GM19468 (cell line): ENCODE results near the gene SAA2.
"Not testable (repeated sequence)": the region's sequence is repeated elsewhere in the genome, so short reads cannot be mapped to it uniquely, and the experiment has no call there.

Source experiments
- ATAC-seq: cut with Tn5 transposase; IDR thresholded peaks from one replicate; pipeline ENCODE4 v1.9.1; 2021; ENCODE audit warnings: mild to moderate bottlenecking, moderate library complexity, moderate number of reproducible peaks; ENCODE audit not compliant: unreplicated experiment; ENCODE audit errors: extremely low read depth

Gene SAA2

GRCh38 chr11:18248561-18248960, at the start of gene SAA2:
SAA2 (minus strand) TSS chr11:18248668; CDS start chr11:18248011, 657 bp downstream.
- no peak for ATAC-seq

GRCh38 chr11:18295316-18295715, 46.8 kb upstream of the SAA2 start:
- ATAC-seq, result no peak

- no peak for ATAC-seq
Observed at GRCh38 chr11:18294862-18295261, 46.4 kb upstream of the SAA2 start.

- no peak for ATAC-seq
Observed at GRCh38 chr11:18288911-18289310, 40.4 kb upstream of the SAA2 start.

- ATAC-seq, result no peak
Observed at GRCh38 chr11:18285841-18286240, 37.4 kb upstream of the SAA2 start.

GRCh38 chr11:18282626-18283025, 34.2 kb upstream of the SAA2 start:
- no peak for ATAC-seq

- peak; percentile 76 for ATAC-seq
Observed at GRCh38 chr11:18280438-18281045, 32.1 kb upstream of the SAA2 start.

DNA sequence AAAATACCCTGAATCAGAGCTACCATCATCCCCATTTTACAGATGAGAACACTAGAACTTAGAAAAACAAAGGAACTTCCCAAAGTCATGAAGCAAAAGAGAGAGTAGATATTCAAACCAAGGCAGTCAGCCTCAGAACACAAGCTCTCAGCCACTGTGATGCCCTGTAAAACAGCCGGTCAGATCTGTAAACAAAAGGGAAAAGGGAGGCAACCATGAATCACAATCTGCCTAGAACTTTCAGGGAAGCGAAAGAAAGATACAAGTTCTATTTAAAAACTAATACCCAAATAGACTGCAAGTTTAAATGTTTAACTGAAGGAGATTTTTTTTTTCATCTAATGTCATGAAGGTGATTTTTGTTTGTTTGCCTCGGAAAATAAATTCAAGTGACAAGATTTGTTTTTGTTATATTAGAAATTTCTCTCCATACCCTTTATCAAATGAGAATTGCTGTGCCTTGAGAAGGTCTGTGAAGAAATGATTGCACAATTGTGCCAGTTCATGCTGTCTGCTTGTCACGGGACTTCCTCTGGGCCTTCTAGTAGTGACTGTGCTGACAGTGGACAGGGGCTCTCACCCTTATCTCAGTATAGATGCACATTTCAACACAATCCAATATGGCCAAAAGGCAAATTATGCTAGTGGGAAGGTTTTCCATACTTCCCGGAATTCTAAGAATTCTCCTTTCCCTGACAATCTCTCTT, 29.2 kb upstream of the SAA2 start:
- ATAC-seq, result no peak

GRCh38 chr11:18271206-18271605, 22.7 kb upstream of the SAA2 start:
- no peak for ATAC-seq

- no peak for ATAC-seq
Observed at GRCh38 chr11:18270102-18270501, 21.6 kb upstream of the SAA2 start.

DNA sequence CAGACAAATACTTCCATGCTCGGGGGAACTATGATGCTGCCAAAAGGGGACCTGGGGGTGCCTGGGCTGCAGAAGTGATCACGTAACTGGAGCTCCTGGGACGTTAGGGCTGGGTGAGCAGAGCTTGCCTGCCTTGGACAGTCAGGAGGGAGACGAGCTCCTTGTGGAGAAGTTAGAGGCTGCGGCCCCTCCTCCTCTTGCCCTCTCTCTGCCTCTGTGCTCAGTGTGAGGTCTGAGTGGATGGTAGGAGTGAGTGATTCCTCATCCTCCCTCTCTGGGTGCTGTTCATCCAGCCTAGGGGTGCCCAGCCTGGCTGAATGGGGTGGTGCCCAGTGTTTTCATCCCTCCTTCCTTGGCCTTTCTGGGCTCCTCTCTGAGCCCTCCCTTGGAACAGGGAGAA, 20.8 kb upstream of the SAA2 start:
- ATAC-seq, result not testable (repeated sequence)

DNA sequence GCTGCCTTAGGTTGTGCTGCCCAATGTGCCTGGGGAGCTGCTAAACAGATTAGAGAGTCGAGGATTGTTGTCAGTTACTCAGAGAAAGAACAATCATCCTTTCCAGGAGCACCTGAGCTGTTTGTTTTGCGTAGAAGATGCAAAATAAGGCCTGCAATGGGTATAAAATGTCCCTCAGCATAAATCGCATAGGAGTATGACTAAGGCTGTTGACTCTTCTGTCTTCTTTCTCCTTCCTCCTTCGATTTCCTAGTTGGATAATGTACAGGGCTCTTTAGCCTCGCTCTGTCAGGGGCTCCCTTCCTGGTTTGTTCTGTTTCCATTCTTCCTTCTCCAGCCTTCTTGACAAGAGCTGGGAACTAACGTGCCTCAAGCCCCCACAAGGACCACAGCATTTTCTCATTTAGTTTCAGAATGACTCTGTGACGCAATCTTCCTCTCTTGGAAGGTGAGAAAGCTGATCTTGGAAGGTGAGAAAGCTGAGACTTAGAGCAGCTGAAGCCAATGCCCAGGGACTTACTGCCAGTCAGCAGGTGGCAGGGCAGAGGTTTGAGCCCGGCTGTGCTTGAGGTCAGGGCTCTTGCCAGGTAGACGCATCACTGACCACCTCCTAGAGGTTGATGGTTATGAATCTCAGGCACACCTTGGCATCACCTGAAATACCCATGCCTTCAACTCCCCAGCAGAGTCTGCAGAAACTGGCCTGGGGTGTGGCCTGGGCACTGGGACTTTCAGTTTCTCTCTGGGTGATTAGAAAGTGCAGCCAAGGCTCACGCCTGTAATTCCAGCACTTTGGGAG, 19.1 kb upstream of the SAA2 start:
- not testable (repeated sequence) for ATAC-seq

DNA sequence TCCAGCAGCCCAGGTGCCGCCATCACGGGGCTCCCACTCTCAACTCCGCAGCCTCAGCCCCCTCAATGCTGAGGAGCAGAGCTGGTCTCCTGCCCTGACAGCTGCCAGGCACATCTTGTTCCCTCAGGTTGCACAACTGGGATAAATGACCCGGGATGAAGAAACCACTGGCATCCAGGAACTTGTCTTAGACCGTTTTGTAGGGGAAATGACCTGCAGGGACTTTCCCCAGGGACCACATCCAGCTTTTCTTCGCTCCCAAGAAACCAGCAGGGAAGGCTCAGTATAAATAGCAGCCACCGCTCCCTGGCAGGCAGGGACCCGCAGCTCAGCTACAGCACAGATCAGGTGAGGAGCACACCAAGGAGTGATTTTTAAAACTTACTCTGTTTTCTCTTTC, 17.5 kb upstream of the SAA2 start, which contains the start of gene SAA1:
Gene SAA1, plus strand, starts transcription at position 316 of the 400 bp plus-strand sequence. CDS start 624 bp downstream, outside the sequence.
- ATAC-seq, result no peak

DNA sequence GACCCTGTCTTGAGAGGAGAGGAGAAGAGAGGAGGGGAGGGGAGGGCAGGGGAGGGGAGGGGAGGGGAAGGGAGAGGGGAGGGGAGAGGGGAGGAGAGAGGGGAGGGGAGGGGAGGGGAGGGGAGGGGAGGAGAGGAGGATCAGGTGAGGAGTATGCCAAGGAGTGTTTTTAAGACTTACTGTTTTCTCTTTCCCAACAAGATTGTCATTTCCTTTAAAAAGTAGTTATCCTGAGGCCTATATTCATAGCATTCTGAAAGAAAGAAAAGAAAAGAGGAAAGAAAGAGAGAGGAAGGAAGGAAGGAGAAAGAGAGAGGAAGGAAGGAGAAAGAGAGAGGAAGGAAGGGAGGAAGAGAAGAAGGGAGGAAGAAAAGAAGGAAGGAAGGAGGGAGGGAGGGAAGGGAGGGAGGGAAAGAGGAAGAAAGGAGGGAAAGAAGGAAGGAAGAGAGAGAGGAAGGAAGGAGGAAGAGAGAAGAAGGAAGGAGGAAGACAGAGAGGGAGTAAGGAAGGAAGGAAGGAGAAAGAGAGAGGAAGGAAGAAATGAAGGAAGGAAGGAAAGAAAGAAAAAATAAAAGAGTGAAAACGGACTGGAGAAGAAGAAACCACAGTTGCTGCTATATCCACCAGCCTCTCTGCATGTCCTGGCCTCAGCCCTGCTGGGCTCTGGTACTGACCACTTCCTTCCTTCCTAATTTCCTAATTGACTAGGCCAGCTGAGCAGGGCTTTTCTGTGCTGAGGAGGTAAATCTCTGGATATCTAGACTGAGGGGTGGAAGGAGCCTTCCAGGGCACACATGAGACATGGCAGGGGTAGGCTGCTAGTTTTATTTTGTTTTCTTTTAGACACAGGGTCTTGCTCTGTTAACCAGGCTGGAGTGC, 16.4 kb upstream of the SAA2 start:
- no peak for ATAC-seq

DNA sequence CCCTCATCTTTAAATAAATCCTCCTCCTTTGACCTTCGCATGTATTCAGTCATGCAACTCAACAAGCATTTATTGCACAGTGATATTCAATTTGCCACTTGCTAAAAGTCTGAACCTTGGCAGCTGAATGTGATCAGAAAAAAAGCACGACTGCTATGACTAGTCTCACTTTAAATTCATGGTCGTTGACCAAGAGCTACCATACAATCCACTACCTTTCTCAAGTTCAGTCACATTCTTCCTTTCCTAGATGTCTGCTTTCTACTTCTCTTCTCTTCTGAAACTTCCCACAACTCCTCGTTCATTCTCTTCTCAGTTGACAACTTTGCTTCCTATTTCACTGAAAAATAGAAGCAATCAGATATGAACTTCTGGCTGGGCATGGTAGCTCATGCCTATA, 15.6 kb upstream of the SAA2 start:
- ATAC-seq, result peak; percentile 30

GRCh38 chr11:18262681-18263350, 14.3 kb upstream of the SAA2 start:
- ATAC-seq, result not testable (repeated sequence)

GRCh38 chr11:18261721-18262120, 13.3 kb upstream of the SAA2 start:
- no peak for ATAC-seq

GRCh38 chr11:18259259-18259658, 10.8 kb upstream of the SAA2 start:
- no peak for ATAC-seq

DNA sequence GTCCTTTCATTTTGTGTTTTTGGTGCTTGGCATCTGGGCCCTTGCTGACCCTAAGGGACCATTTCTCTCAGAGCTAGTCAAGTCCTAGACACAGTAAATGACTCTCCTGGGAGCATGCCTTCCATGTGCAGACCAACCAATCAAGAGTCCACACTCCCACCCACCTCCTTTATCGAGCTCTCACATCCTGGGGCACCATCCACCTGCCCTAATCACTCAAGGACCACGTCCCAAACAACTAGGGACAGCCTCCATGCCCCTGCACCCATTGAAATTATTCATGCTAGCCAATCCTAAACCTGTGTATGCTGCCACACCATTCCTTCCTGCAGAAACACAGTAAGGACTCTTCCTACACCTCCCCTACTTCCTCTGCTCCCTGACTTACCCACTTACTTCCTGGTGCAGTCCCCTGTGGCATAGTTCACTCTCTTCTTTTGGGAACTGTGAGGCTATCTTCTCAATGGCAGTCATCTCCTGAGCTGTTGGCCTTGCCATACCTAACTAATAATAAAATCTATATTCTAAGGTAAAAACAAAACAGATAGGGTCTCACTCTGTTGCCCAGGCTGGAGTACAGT, 6.4 kb upstream of the SAA2 start:
- no peak for ATAC-seq
